Right lobe of liver (tissue), 6 donors: ENCODE measurements around the gene ARHGEF2. TPM values are rescaled to one million over a fixed set of nuclear protein-coding genes. Genes with fewer than 3 reads are reported as not detected.
"Not testable (repeated sequence)": the region's sequence is repeated elsewhere in the genome, so short reads cannot be mapped to it uniquely, and the experiment has no call there.

Experiments used
- ATAC-seq, 4 donors: fragments of 200-7000 bp; cut with Tn5 transposase; one replicate each; pipeline ENCODE4 v1.9.1; 2020; ENCODE audit warnings: mild to moderate bottlenecking in 4 of 4, moderate library complexity in 4 of 4
- DNase-seq, 3 donors: peaks; one replicate each; pipeline ENCODE4 v3.0.0-alpha.2; 2020
- H3K27ac ChIP-seq, 3 donors: fragments of 200-600 bp; one replicate each; pipeline ENCODE4 v1.8.0; 2022
- H3K27me3 ChIP-seq, 2 donors: fragments of 200-600 bp; one replicate each; pipeline ENCODE4 v1.8.0; 2022
- H3K36me3 ChIP-seq, 4 donors: fragments of 200-600 bp; sonication (generic) in 1 of 4; one replicate each; pipeline versions ENCODE4 v1.5.1 to v1.8.0; 2017 to 2022; ENCODE audit warnings: control low read depth in 1 of 4
- H3K4me1 ChIP-seq, 4 donors: fragments of 200-600 bp; sonication (generic) in 1 of 4; one replicate each; pipeline versions ENCODE4 v1.5.1 to v1.8.0; 2017 to 2022; ENCODE audit warnings: control low read depth in 1 of 4
- H3K4me3 ChIP-seq, 3 donors: fragments of 200-600 bp; one replicate each; pipeline ENCODE4 v1.8.0; 2022
- H3K9me3 ChIP-seq, 4 donors: fragments of 200-600 bp; sonication (generic) in 1 of 4; one replicate each; pipeline versions ENCODE4 v1.5.1 to v1.8.0; 2017 to 2022; ENCODE audit warnings: control low read depth in 1 of 4
- POLR2A ChIP-seq: fragments of 450-650 bp; IDR thresholded peaks from one replicate; pipeline ENCODE4 v1.6.1; 2017; ENCODE audit warnings: antibody characterized with exemption, mild to moderate bottlenecking
- WGBS: methylation state at CpG from one replicate; pipeline ENCODE4 v1.1.6; 2018; ENCODE audit warnings: low coverage, low lambda C conversion rate; ENCODE audit not compliant: insufficient coverage; ENCODE audit errors: missing lambda C conversion rate; 5-methylcytosine and 5-hydroxymethylcytosine counted together
- intact Hi-C, 2 donors: fragments of 100-400 bp; cut with DNase I; formaldehyde crosslinking; loops; one replicate each; pipeline versions ENCODE4 v1.11.2 to v1.14.1; 2022
- total RNA-seq, 6 experiments: library from RNA; depleted of rRNA in 2 of 6; stranded (reverse); fragments of >200 nt in 2 of 6; fragmentation: NEBNext Ultra II Directional in 3 of 6; extraction: Animal tissue kit (Norgen Biotek cat#: 25700) in 3 of 6; gene quantifications; one replicate each; pipeline versions ENCODE4 v1.1.0 to v1.2.4, GENCODE V29; 2016 to 2023
- TF ChIP-seq, protein P1 (sequence below), 4 donors: fragments of 200-600 bp in 3 of 4; fragments of 450-650 bp in 1 of 4; IDR thresholded peaks; one replicate each; pipeline versions ENCODE4 v1.5.1 to v1.8.0; 2016 to 2022; ENCODE audit warnings: antibody characterized with exemption in 4 of 4, mild to moderate bottlenecking in 2 of 4
- donor health status: DM: no; HTN: yes; CAD: no.
- donor health status: DM: no; HTN: no; CAD: no.
- donor health status: DM: no; HTN: no; CAD: no.
- donor health status: DM: no; HTN: yes; CAD: no.
- donor health status: DM: no; HTN: yes; CAD: no.

ARHGEF2 gene
- total RNA-seq, 6 experiments from 2014 or later, result 7.9 to 23.8 (median 13.1) TPM

DNA sequence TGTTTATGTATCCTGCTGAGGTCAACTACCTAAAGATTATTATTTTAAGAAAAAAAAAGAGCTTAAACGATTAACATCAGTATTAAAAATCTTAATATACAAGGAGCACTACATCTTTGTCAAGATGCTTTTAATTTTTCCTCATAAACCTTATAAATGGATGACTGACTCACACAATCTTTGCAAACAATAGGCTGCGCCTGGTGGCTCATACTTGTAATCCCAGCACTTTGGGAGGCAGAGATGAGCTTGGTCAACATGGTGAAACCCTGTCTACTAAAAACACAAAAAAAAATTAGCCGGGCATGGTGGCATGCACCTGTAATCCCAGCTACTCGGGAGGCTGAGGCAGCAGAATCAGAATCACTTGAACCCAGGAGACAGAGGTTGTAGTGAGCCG lies 45.9 kb downstream of the ARHGEF2 start:
- intact Hi-C loops, result no loop called here
- no peak overlapping the region for H3K27ac ChIP-seq
- no peak for DNase-seq

DNA sequence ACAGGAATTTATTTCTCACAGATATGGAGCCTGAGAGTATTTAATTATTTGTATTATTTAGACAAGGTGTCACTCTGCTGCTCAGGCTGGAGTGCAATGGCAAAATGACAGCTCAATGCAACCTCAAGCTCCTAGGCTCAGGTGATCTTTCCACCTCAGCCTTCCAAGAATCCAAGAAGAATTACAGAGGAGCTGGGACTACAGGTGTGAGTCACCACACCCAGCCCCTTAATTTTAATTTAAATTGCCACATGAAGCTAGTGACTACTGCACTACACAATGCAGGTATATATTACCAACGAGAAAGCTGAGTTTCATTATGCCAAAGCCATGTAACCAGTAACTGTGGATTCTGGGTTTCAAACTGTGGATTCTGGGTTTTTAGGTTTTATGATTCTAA lies 46.3 kb downstream of the ARHGEF2 start:
- peaks cover 0 to 30% (median 9%) of the 10 kb centered on the region in 4 donors for H3K4me1 ChIP-seq
- intact Hi-C loops, result no loop called here
- no peaks in the 10 kb centered on the region for H3K27me3 ChIP-seq
- H3K4me3 ChIP-seq, result no peak overlapping the region
- TF ChIP-seq, protein P1, sequence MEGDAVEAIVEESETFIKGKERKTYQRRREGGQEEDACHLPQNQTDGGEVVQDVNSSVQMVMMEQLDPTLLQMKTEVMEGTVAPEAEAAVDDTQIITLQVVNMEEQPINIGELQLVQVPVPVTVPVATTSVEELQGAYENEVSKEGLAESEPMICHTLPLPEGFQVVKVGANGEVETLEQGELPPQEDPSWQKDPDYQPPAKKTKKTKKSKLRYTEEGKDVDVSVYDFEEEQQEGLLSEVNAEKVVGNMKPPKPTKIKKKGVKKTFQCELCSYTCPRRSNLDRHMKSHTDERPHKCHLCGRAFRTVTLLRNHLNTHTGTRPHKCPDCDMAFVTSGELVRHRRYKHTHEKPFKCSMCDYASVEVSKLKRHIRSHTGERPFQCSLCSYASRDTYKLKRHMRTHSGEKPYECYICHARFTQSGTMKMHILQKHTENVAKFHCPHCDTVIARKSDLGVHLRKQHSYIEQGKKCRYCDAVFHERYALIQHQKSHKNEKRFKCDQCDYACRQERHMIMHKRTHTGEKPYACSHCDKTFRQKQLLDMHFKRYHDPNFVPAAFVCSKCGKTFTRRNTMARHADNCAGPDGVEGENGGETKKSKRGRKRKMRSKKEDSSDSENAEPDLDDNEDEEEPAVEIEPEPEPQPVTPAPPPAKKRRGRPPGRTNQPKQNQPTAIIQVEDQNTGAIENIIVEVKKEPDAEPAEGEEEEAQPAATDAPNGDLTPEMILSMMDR (IDR thresholded peaks at IDR 0.05), result no peak
- TF ChIP-seq POLR2A, result no peak
- no peak for DNase-seq
- no peak overlapping the region for H3K27ac ChIP-seq
- no peak for ATAC-seq
- no peaks in the 10 kb centered on the region for H3K9me3 ChIP-seq
- peaks cover 0 to 54% (median 29%) of the 10 kb centered on the region in 4 donors for H3K36me3 ChIP-seq
- 46% methylated on average over 1 of the region's 1 CpG for WGBS

More for the DNA sequence above, 45.9 kb downstream of the ARHGEF2 start:
- Histone ChIP-seq H3K36me3 (peaks cover 0 to 50% (median 29%) of the 10 kb centered on the region in 4 donors), H3K9me3 (no peaks in the 10 kb centered on the region), H3K27me3 (no peaks in the 10 kb centered on the region), H3K4me3 (no peak overlapping the region), H3K4me1 (peaks cover 0 to 30% (median 9%) of the 10 kb centered on the region in 4 donors)
- no peak for ATAC-seq
- no peak for TF ChIP-seq POLR2A
- TF ChIP-seq, protein P1 (IDR thresholded peaks at IDR 0.05), result no peak
- WGBS, result 86% methylated on average over 5 of the region's 5 CpGs

DNA sequence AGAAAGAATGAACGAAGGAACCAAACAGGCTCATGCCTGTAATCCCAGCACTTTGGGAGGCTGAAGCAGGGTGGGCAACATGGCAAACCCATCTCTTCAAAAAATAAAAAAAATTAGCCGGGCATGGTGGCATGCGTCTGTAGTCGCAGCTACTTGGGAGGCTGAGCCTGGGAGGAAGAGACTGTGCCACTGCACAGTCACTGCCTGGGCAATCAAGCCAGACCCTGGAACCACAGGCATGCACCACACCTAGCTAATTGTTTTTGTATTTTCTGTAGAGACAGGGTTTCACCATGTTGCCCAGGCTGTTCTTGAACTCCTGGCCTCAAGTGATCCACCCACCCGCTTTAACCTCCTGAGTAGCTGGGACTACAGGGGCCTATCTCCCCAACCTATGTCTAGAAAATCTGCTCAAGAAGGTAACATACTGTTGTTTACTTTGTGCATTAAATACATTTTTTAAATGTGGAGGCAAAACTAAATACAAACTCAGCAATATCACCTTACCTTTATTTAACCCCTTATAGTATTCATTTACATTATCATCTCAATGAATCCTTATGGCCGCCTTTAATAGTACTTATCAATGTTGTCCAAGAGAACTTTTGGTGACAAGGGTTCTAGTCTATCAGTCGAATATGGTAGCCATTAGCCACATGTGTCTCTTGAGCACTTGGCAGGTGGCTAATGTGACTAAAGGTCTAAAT lies 46.9 kb downstream of the ARHGEF2 start:
- no peaks in the 10 kb centered on the region for H3K27me3 ChIP-seq
- DNase-seq, result no peak
- H3K4me3 ChIP-seq, result no peak overlapping the region
- WGBS, result 73% methylated on average over 4 of the region's 7 CpGs
- peaks cover 4 to 60% (median 34%) of the 10 kb centered on the region in 4 donors for H3K36me3 ChIP-seq
- no peaks in the 10 kb centered on the region for H3K9me3 ChIP-seq
- no peak overlapping the region for H3K27ac ChIP-seq
- H3K4me1 ChIP-seq, result peaks cover 0 to 30% (median 9%) of the 10 kb centered on the region in 4 donors
- no peak for ATAC-seq
- no peak for TF ChIP-seq POLR2A
- TF ChIP-seq, protein P1 (IDR thresholded peaks at IDR 0.05), result no peak
- intact Hi-C loops, result no loop called here

DNA sequence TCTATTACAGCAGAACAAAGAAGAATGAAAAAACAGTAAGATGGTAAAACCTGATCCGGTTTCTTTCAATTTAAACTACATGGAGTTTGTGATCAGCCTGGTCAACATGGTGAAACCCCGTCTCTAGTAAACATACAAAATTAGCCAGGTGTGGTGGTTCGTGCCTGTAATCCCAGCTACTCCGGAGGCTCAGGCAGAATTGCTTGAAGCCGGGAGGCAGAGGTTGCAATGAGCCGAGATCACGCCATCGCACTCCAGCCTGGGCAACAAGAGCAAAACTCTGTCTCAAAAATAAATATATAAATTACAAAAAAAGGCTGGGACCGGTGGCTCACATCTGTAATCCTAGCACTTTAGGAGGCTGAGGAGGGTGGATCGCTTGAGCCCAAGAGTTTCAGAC lies 47.6 kb downstream of the ARHGEF2 start:
- H3K4me3 ChIP-seq, ATAC-seq, H3K27me3 ChIP-seq, DNase-seq, H3K27ac ChIP-seq, H3K9me3 ChIP-seq, intact Hi-C loops: not testable (repeated sequence)
- peaks cover 9 to 68% (median 41%) of the 10 kb centered on the region in 4 donors for H3K36me3 ChIP-seq
- 79% methylated on average over 6 of the region's 10 CpGs for WGBS
- peaks cover 0 to 30% (median 9%) of the 10 kb centered on the region in 4 donors for H3K4me1 ChIP-seq

DNA sequence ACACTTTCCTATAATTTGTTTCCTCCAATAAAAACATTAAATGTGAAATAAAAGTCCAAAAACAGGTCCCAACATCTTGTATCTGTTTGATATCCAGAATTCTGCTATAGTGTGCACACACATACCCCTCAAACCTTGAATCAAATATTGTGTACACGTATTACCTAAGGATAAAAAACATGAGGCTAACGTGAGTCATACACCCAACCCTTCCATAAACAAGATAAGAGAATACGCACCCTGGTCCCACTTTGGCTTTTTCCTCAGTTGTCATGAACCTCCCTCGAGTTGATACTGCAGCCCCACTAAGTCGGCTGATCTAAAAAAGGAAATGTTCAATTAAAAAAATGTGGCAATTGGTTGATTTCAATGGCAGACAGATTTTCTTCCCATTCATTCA lies 49.3 kb downstream of the ARHGEF2 start:
- Histone ChIP-seq H3K9me3 (no peaks in the 10 kb centered on the region), H3K27me3 (no peaks in the 10 kb centered on the region), H3K36me3 (peaks cover 15 to 85% (median 53%) of the 10 kb centered on the region in 4 donors), H3K4me1 (peaks cover 0 to 30% (median 9%) of the 10 kb centered on the region in 4 donors), H3K27ac (no peak overlapping the region), H3K4me3 (no peak overlapping the region)
- ATAC-seq, result no peak
- intact Hi-C loops, result no loop called here
- WGBS, result 52% methylated on average over 5 of the region's 5 CpGs
- TF ChIP-seq, protein P1 (IDR thresholded peaks at IDR 0.05), result no peak
- no peak for TF ChIP-seq POLR2A
- DNase-seq, result no peak
